ACC112 (cell line): Measurements from ENCODE around the gene THOC5.

ENCODE experiments used
- H2AFZ ChIP-seq: fragments of 200-600 bp; sonication (generic); one replicate; pipeline ENCODE4 v1.6.0; 2017; ENCODE audit warnings: antibody characterized with exemption, low read length; ENCODE audit not compliant: unreplicated experiment
- H3K27ac ChIP-seq: fragments of 200-600 bp; sonication (generic); 2 replicates; pipeline ENCODE4 v1.5.1; 2014; ENCODE audit warnings: low read depth, mild to moderate bottlenecking, antibody characterized with exemption, low read length, moderate library complexity
- H3K27me3 ChIP-seq: fragments of 200-600 bp; sonication (generic); 2 replicates; pipeline ENCODE4 v1.6.1; 2014; ENCODE audit warnings: mild to moderate bottlenecking, antibody characterized with exemption, low read length, moderate library complexity, mixed read lengths; ENCODE audit not compliant: insufficient read depth
- H3K36me3 ChIP-seq: fragments of 200-600 bp; sonication (generic); 2 replicates; pipeline ENCODE4 v1.6.1; 2016; ENCODE audit warnings: mild to moderate bottlenecking, antibody characterized with exemption, low read length, moderate library complexity, mixed read lengths; ENCODE audit not compliant: insufficient read depth
- H3K4me1 ChIP-seq: fragments of 200-600 bp; sonication (generic); one replicate; pipeline ENCODE4 v1.6.1; 2016; ENCODE audit warnings: low read length, mixed read lengths; ENCODE audit not compliant: insufficient read depth, unreplicated experiment, control insufficient read depth
- H3K4me3 ChIP-seq: fragments of 200-600 bp; sonication (generic); 2 replicates; pipeline ENCODE4 v1.5.1; 2014; ENCODE audit warnings: mild to moderate bottlenecking, low read depth, low read length
- H3K79me2 ChIP-seq: fragments of 200-600 bp; sonication (generic); one replicate; pipeline ENCODE4 v1.6.0; 2016; ENCODE audit warnings: low read length; ENCODE audit not compliant: control insufficient read depth, unreplicated experiment, insufficient read depth

The THOC5 gene

GRCh38 chr22:29482726-29483125 lies 70.8 kb downstream of the THOC5 start:
- Histone ChIP-seq H2AFZ (no peak overlapping the region), H3K4me1 (peaks cover 8% of the 10 kb centered on the region), H3K27ac (no peak overlapping the region), H3K79me2 (no peaks in the 10 kb centered on the region), H3K36me3 (no peaks in the 10 kb centered on the region), H3K4me3 (no peak overlapping the region), H3K27me3 (peaks cover 9% of the 10 kb centered on the region; the same call in 1 of the 2 replicates)

GRCh38 chr22:29482253-29482652 lies 71.3 kb downstream of the THOC5 start:
- Histone ChIP-seq H3K27ac (no peak overlapping the region), H3K27me3 (peaks cover 9% of the 10 kb centered on the region; the same call in 1 of the 2 replicates), H3K79me2 (no peaks in the 10 kb centered on the region), H3K4me3 (peak overlapping the region; percentile 84; the same call in 1 of the 2 replicates), H3K36me3 (no peaks in the 10 kb centered on the region), H3K4me1 (peaks cover 8% of the 10 kb centered on the region), H2AFZ (no peak overlapping the region)

- peaks cover 8% of the 10 kb centered on the region for H3K4me1 ChIP-seq
- no peaks in the 10 kb centered on the region for H3K36me3 ChIP-seq
- H3K4me3 ChIP-seq: peak overlapping the region; percentile 84
- peaks cover 9% of the 10 kb centered on the region; the same call in 1 of the 2 replicates for H3K27me3 ChIP-seq
- H2AFZ ChIP-seq: peak overlapping the region; percentile 18
- H3K79me2 ChIP-seq: no peaks in the 10 kb centered on the region
- H3K27ac ChIP-seq: no peak overlapping the region
Observed at GRCh38 chr22:29481265-29482000, 72.1 kb downstream of the THOC5 start.

- H3K4me3 ChIP-seq: peak overlapping the region; percentile 84
- H3K79me2 ChIP-seq: no peaks in the 10 kb centered on the region
Observed at GRCh38 chr22:29480512-29481264, 72.9 kb downstream of the THOC5 start.

GRCh38 chr22:29480262-29480511 lies 73.4 kb downstream of the THOC5 start:
- Histone ChIP-seq H3K79me2 (no peaks in the 10 kb centered on the region), H3K4me1 (peaks cover 8% of the 10 kb centered on the region), H3K27me3 (peaks cover 9% of the 10 kb centered on the region; the same call in 1 of the 2 replicates), H3K27ac (no peak overlapping the region), H3K4me3 (peak overlapping the region; percentile 84), H2AFZ (peak overlapping the region; percentile 25), H3K36me3 (no peaks in the 10 kb centered on the region)

More at GRCh38 chr22:29480512-29481264, 72.9 kb downstream of the THOC5 start:
- Histone ChIP-seq H3K27me3 (peaks cover 9% of the 10 kb centered on the region; the same call in 1 of the 2 replicates), H3K36me3 (no peaks in the 10 kb centered on the region), H2AFZ (peak overlapping the region; percentile 25), H3K27ac (no peak overlapping the region), H3K4me1 (peaks cover 8% of the 10 kb centered on the region)

- H3K27me3 ChIP-seq: peaks cover 9% of the 10 kb centered on the region; the same call in 1 of the 2 replicates
- H2AFZ ChIP-seq: peak within 1 kb of the TSS; percentile 25
- no peaks in the 10 kb centered on the region for H3K79me2 ChIP-seq
- peak within 1 kb of the TSS; percentile 84 for H3K4me3 ChIP-seq
- no peak within 1 kb of the TSS for H3K27ac ChIP-seq
- H3K36me3 ChIP-seq: no peaks in the 10 kb centered on the region
- peaks cover 8% of the 10 kb centered on the region for H3K4me1 ChIP-seq
Observed at GRCh38 chr22:29479417-29480261, 73.9 kb downstream of the THOC5 start, which contains the start of gene NEFH. TSS of gene NEFH (plus strand) at chr22:29480218. CDS start at chr22:29480263, 45 bp downstream.

GRCh38 chr22:29478326-29479276 lies 75.0 kb downstream of the THOC5 start:
- Histone ChIP-seq H3K27ac (no peak overlapping the region), H3K4me1 (peaks cover 8% of the 10 kb centered on the region), H3K79me2 (no peaks in the 10 kb centered on the region), H3K4me3 (no peak overlapping the region; the same call in 1 of the 2 replicates), H3K27me3 (peaks cover 9% of the 10 kb centered on the region; the same call in 1 of the 2 replicates), H2AFZ (no peak overlapping the region), H3K36me3 (no peaks in the 10 kb centered on the region)

- Histone ChIP-seq H3K4me1 (peaks cover 8% of the 10 kb centered on the region), H3K4me3 (no peak overlapping the region), H3K79me2 (no peaks in the 10 kb centered on the region), H3K27ac (no peak overlapping the region), H3K36me3 (no peaks in the 10 kb centered on the region), H3K27me3 (peaks cover 9% of the 10 kb centered on the region; the same call in 1 of the 2 replicates), H2AFZ (no peak overlapping the region)
Observed at GRCh38 chr22:29477723-29478318, 75.7 kb downstream of the THOC5 start.

- Histone ChIP-seq H3K27me3 (peaks cover 9% of the 10 kb centered on the region; the same call in 1 of the 2 replicates), H3K4me1 (peaks cover 4% of the 10 kb centered on the region), H3K27ac (no peak overlapping the region), H3K36me3 (no peaks in the 10 kb centered on the region), H2AFZ (no peak overlapping the region), H3K4me3 (no peak overlapping the region), H3K79me2 (no peaks in the 10 kb centered on the region)
Observed at GRCh38 chr22:29476116-29476515, 77.4 kb downstream of the THOC5 start.
